SK-N-SH (cell line): Measurements from ENCODE around the gene KASH5. TPM values are rescaled to one million over a fixed set of nuclear protein-coding genes. Genes with fewer than 3 reads are reported as not detected.

Source experiments
- CTCF ChIA-PET: fragments of 300-600, 350-600 bp; formaldehyde crosslinking; extraction: SDS; loops from one replicate; lab custom pipeline; 2021; lab: Yijun Ruan, JAX
- POLR2A ChIA-PET: fragments of 350-600 bp; sonication (Branson Sonifier 250); formaldehyde crosslinking; extraction: SDS; loops from one replicate; lab custom pipeline; 2020; ENCODE audit warnings: antibody characterized with exemption, inconsistent platforms; lab: Yijun Ruan, JAX
- DNase-seq: peaks from one replicate; pipeline ENCODE4 v3.0.0; 2012
- H2AFZ ChIP-seq: fragments of 200-600 bp; sonication (generic); 2 replicates; pipeline ENCODE4 v1.8.1; 2016; ENCODE audit warnings: antibody characterized with exemption, mild to moderate bottlenecking, low read depth
- H3F3A ChIP-seq: fragments of 200-600 bp; sonication (generic); replicated peaks from 2 replicates; pipeline ENCODE3; 2016; ENCODE audit warnings: antibody characterized with exemption, mild to moderate bottlenecking; ENCODE audit not compliant: insufficient read depth
- H3K27ac ChIP-seq, 2 experiments: fragments of 200-500 bp in 1 of 2; fragments of 200-600 bp in 1 of 2; sonication (Bioruptor generic) in 1 of 2; sonication (generic), shearing (Covaris generic) in 1 of 2; 2 replicates each; pipeline versions ENCODE4 v1.5.1 to v1.6.1; 2014 to 2016; ENCODE audit warnings: low read depth in 2 of 2, inconsistent platforms in 1 of 2, low read length in 1 of 2, mild to moderate bottlenecking in 1 of 2, mixed read lengths in 1 of 2
- H3K27me3 ChIP-seq: fragments of 200-600 bp; sonication (generic), shearing (Covaris generic); 2 replicates; pipeline ENCODE4 v1.6.1; 2016; ENCODE audit warnings: mixed run types; ENCODE audit not compliant: insufficient read depth
- H3K36me3 ChIP-seq, 2 experiments: fragments of 200-500 bp in 1 of 2; fragments of 200-600 bp in 1 of 2; sonication (Bioruptor generic) in 1 of 2; sonication (generic) in 1 of 2; replicated peaks in 1 of 2; 2 replicates each; pipeline versions ENCODE3 to v1.5.1; 2014 to 2016; ENCODE audit warnings: low read length in 1 of 2, mild to moderate bottlenecking in 1 of 2; ENCODE audit not compliant: insufficient read depth in 2 of 2, control insufficient read depth in 1 of 2
- H3K4me1 ChIP-seq, 2 experiments: fragments of 200-500 bp in 1 of 2; fragments of 200-600 bp in 1 of 2; sonication (Bioruptor generic) in 1 of 2; sonication (generic), shearing (Covaris generic) in 1 of 2; 2 replicates each; pipeline versions ENCODE4 v1.5.1 to v1.6.1; 2014 to 2016; ENCODE audit warnings: low read depth in 1 of 2, low read length in 1 of 2, mixed run types in 1 of 2; ENCODE audit not compliant: insufficient read depth in 2 of 2, control insufficient read depth in 1 of 2
- H3K4me2 ChIP-seq: fragments of 200-600 bp; sonication (generic), shearing (Covaris generic); 2 replicates; pipeline ENCODE4 v1.6.1; 2017; ENCODE audit warnings: mixed run types
- H3K4me3 ChIP-seq, 2 experiments: fragments of 200-500 bp in 1 of 2; fragments of 200-600 bp in 1 of 2; sonication (Bioruptor generic) in 1 of 2; sonication (generic), shearing (Covaris generic) in 1 of 2; 2 replicates each; pipeline versions ENCODE4 v1.5.1 to v1.8.1; 2014 to 2016; ENCODE audit warnings: low read depth in 2 of 2, inconsistent platforms in 1 of 2, low read length in 1 of 2, mild to moderate bottlenecking in 1 of 2, mixed read lengths in 1 of 2, moderate library complexity in 1 of 2
- H3K79me2 ChIP-seq: fragments of 200-600 bp; sonication (generic); 2 replicates; pipeline ENCODE4 v1.8.1; 2017; ENCODE audit warnings: mild to moderate bottlenecking; ENCODE audit not compliant: insufficient read depth
- H3K9ac ChIP-seq: fragments of 200-600 bp; sonication (generic); 2 replicates; pipeline ENCODE4 v1.6.1; 2017; ENCODE audit warnings: mixed run types
- H3K9me2 ChIP-seq: fragments of 200-600 bp; sonication (generic); 2 replicates; pipeline ENCODE4 v1.6.1; 2017; ENCODE audit warnings: mixed run types
- H3K9me3 ChIP-seq: fragments of 200-600 bp; sonication (generic); 2 replicates; pipeline ENCODE4 v1.6.1; 2017; ENCODE audit warnings: mixed run types, mild to moderate bottlenecking, moderate library complexity
- H4K20me1 ChIP-seq: fragments of 200-600 bp; sonication (generic); 2 replicates; pipeline ENCODE4 v1.6.1; 2017; ENCODE audit warnings: mild to moderate bottlenecking, mixed run types; ENCODE audit not compliant: insufficient read depth
- ELF1 ChIP-seq: IDR thresholded peaks from 2 replicates; pipeline ENCODE4 v1.4.0; 2012
- EP300 ChIP-seq, 2 experiments: IDR thresholded peaks; 2 replicates each; pipeline versions ENCODE4 v1.4.0 to v1.6.1; 2012; ENCODE audit warnings: borderline replicate concordance in 1 of 2, low read depth in 1 of 2, low read length in 1 of 2
- JUND ChIP-seq: IDR thresholded peaks from 2 replicates; pipeline ENCODE4 v1.4.0; 2012
- MXI1 ChIP-seq: IDR thresholded peaks from 2 replicates; pipeline ENCODE4 v1.6.1; 2012; ENCODE audit warnings: mild to moderate bottlenecking, low read depth, low read length, improper control_type of control experiment
- RFX5 ChIP-seq: IDR thresholded peaks from 2 replicates; pipeline ENCODE4 v1.6.1; 2012; ENCODE audit warnings: mild to moderate bottlenecking, improper control_type of control experiment, low read length
- SIN3A ChIP-seq: IDR thresholded peaks from 2 replicates; pipeline ENCODE4 v1.6.1; 2012; ENCODE audit warnings: low read depth, mild to moderate bottlenecking, low read length, moderate library complexity, borderline replicate concordance
- ZBTB33 ChIP-seq: IDR thresholded peaks from 2 replicates; pipeline ENCODE4 v1.4.0; 2012; ENCODE audit warnings: low read depth, borderline replicate concordance
- WGBS: methylation state at CpG from one replicate; pipeline ENCODE4 v1.1.6; 2017; ENCODE audit warnings: low lambda C conversion rate; 5-methylcytosine and 5-hydroxymethylcytosine counted together
- polyA plus RNA-seq, 3 experiments: library from polyadenylated mRNA; depleted of rRNA; stranded (reverse); fragments of >200 nt; gene quantifications; 2 replicates each; pipeline ENCODE4 v1.2.3, GENCODE V29; 2012
- TF ChIP-seq, protein P1 (sequence below): IDR thresholded peaks from 2 replicates; pipeline ENCODE4; 2012
- TF ChIP-seq, protein P2 (sequence below): fragments of 200-600 bp; sonication (generic); IDR thresholded peaks from 2 replicates; pipeline ENCODE4 v1.6.1; 2017; ENCODE audit warnings: antibody characterized with exemption, mild to moderate bottlenecking, moderate library complexity
- TF ChIP-seq, protein P3 (sequence below): fragments of 150-350 bp; IDR thresholded peaks from 2 replicates; pipeline ENCODE4 v1.6.1; 2016; ENCODE audit warnings: mild to moderate bottlenecking, low read depth, low read length

The KASH5 gene
- polyA plus RNA-seq, 1 of the 3 experiments (the other 2 are of a cell fraction): 0.20 TPM

- CTCF ChIA-PET: interaction anchor here (1.2 kb wide), 1 partner anchor 79 kb away, joined by 3 read pairs; no protein-coding TSS in a partner anchor
- Histone ChIP-seq H3K4me2 (peak overlapping the region; percentile 69), H3K79me2 (peaks cover 36% of the 10 kb centered on the region), H3K9me3 (no peaks in the 10 kb centered on the region), H3K4me3 (peak overlapping the region; percentile 23 to 51), H3F3A (peaks cover 4% of the 10 kb centered on the region), H2AFZ (peak overlapping the region; percentile 95), H3K36me3 (peaks cover 3 to 6% of the 10 kb centered on the region in 2 experiments), H4K20me1 (no peaks in the 10 kb centered on the region), H3K27ac (peak overlapping the region in 1 of 2 experiments; percentile 28; a peak in 2 of 4 replicates), H3K4me1 (no peaks in the 10 kb centered on the region; a peak in 1 of 4 replicates), H3K9me2 (no peaks in the 10 kb centered on the region), H3K27me3 (no peaks in the 10 kb centered on the region), H3K9ac (peak overlapping the region; percentile 45)
- no peak for DNase-seq
- WGBS: 74% methylated on average over 21 of the region's 27 CpGs
- POLR2A ChIA-PET: no interaction called here
- TF ChIP-seq, protein P1, sequence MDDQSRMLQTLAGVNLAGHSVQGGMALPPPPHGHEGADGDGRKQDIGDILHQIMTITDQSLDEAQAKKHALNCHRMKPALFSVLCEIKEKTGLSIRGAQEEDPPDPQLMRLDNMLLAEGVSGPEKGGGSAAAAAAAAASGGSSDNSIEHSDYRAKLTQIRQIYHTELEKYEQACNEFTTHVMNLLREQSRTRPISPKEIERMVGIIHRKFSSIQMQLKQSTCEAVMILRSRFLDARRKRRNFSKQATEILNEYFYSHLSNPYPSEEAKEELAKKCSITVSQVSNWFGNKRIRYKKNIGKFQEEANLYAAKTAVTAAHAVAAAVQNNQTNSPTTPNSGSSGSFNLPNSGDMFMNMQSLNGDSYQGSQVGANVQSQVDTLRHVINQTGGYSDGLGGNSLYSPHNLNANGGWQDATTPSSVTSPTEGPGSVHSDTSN: no peak
These were observed 23.8 kb upstream of the KASH5 start for GRCh38 chr19:49364083-49364737.

DNA sequence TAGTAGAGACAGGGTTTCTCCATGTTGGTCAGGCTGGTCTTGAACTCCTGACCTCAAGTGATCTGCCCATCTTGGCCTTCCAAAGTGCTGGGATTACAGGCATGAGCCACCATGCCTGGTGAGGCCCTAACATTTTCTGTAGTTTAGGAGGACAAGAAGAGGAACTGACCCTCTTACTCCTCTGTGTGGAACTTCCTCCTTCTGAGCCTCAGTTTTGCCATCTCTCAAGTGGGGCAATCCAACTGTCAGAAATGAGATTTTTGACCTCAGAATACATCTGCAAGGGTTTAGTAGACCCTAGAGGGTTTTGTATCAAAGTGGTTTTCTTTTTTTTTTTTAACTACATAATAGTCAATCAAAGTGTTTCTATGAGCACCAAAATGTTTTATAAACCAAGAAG lies 21.9 kb upstream of the KASH5 start:
- Histone ChIP-seq H3K4me1 (no peaks in the 10 kb centered on the region; a peak in 1 of 4 replicates), H2AFZ (no peak overlapping the region), H3K4me3 (no peak overlapping the region), H3K9me3 (no peaks in the 10 kb centered on the region), H3F3A (peaks cover 4% of the 10 kb centered on the region), H3K79me2 (peaks cover 18% of the 10 kb centered on the region), H3K36me3 (no peaks in the 10 kb centered on the region), H3K4me2 (no peak overlapping the region), H3K27me3 (no peaks in the 10 kb centered on the region), H3K9me2 (no peaks in the 10 kb centered on the region), H3K9ac (no peak overlapping the region), H3K27ac (no peak overlapping the region), H4K20me1 (no peaks in the 10 kb centered on the region)
- ChIA-PET POLR2A (no interaction called here), CTCF (no interaction called here)
- TF ChIP-seq SIN3A (no peak), MXI1 (no peak), JUND (no peak), ZBTB33 (no peak), ELF1 (no peak), RFX5 (no peak), EP300 (IDR thresholded peaks at IDR 0.05; ENCODE audit: borderline replicate concordance in 1 of 2, low read depth in 1 of 2, low read length in 1 of 2) (no peak)
- TF ChIP-seq, protein P2, sequence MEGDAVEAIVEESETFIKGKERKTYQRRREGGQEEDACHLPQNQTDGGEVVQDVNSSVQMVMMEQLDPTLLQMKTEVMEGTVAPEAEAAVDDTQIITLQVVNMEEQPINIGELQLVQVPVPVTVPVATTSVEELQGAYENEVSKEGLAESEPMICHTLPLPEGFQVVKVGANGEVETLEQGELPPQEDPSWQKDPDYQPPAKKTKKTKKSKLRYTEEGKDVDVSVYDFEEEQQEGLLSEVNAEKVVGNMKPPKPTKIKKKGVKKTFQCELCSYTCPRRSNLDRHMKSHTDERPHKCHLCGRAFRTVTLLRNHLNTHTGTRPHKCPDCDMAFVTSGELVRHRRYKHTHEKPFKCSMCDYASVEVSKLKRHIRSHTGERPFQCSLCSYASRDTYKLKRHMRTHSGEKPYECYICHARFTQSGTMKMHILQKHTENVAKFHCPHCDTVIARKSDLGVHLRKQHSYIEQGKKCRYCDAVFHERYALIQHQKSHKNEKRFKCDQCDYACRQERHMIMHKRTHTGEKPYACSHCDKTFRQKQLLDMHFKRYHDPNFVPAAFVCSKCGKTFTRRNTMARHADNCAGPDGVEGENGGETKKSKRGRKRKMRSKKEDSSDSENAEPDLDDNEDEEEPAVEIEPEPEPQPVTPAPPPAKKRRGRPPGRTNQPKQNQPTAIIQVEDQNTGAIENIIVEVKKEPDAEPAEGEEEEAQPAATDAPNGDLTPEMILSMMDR: no peak
- TF ChIP-seq, protein P3, sequence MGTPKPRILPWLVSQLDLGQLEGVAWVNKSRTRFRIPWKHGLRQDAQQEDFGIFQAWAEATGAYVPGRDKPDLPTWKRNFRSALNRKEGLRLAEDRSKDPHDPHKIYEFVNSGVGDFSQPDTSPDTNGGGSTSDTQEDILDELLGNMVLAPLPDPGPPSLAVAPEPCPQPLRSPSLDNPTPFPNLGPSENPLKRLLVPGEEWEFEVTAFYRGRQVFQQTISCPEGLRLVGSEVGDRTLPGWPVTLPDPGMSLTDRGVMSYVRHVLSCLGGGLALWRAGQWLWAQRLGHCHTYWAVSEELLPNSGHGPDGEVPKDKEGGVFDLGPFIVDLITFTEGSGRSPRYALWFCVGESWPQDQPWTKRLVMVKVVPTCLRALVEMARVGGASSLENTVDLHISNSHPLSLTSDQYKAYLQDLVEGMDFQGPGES: no peak
- DNase-seq: no peak
